ENCODE measurements around the gene ERC1.

The ERC1 gene

DNA sequence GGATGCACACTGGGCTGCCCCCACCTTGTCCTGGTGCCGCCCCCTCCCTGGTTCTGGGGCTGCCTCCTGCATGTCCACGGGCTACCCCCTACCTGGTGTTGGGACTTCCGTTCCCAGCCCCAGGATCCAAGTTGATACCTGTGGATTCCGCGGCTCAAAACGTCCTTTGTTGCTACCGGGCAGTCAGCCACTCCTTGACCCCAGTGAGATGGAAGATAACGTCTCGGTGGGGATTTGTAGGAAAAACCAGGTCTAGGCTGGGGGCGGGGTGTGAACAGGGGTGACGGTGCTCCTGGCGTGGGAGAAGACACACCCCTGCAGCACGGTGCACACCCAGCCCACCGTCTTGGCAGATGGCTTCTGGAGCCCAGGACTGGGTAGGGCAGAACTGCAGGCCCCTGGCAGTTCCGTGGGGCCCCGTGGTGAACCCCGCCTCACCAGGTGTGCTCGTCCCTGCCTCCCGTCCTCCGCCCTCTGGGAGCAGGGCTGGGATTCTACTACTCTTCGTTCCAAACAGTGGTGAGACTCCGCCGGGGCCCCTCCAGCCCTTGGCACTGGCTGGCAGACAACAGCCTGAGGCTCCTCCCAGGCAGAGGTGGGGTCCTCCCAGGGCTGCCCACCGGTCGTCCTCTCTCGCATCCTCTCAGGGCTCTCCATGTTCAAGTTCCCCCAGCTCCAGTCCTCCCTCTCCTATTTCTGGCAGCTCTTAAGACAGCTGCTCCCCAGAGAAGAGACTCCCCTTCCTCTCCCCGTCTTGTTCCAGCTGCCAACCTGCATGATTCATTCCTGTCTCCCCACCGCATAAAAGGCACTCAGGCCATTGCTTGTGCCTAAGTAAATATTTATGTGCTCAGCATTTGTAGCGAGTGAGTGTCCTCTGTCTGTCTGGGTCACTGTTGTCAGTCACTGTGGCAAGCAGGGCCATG, 527.8 kb downstream of the ERC1 start:
- no peak for DNase-seq

- DNase-seq: no peak
Measured at GRCh38 chr12:1519642-1520041, 528.6 kb downstream of the ERC1 start.

DNA sequence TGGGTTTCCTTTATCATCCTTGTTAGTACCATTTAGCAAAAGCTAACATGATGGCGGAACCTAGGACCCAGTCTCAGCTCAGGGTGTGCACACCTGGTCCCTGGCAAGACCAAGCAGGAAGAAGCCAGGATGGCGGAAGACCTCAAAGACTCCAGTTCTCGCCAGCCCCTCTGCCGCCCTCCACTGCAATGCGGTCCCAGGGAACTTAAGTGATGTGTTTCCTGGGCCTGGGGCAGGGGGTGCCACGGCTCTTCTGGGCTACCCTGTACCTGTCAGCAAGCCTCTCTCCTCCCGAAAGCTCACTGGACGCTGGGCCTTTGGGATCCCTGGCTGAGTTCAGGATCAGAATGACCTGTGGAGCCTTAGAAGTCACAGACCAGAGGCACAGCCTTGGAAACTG, 532.0 kb downstream of the ERC1 start:
- DNase-seq: no peak

GRCh38 chr12:1523558-1524050, 532.6 kb downstream of the ERC1 start:
- no peak for DNase-seq

DNA sequence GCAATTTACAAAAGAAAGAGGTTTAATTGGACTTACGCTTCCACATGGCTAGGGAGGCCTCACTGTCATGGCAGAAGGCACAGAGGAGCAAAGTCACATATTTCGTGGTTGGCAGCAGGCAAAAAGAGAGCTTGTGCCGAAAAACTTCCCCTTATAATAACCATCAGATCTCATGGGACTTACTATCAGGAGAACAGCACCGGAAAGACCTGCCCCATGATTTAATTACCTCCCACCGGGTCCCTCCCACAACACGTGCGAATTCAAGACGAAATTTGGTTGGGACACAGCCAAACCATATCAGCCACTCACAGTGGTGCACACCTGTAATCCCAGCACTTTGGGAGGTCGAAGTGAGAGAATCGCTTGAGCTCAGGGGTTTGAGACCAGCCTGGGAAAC, 534.8 kb downstream of the ERC1 start:
- DNase-seq: no peak

DNA sequence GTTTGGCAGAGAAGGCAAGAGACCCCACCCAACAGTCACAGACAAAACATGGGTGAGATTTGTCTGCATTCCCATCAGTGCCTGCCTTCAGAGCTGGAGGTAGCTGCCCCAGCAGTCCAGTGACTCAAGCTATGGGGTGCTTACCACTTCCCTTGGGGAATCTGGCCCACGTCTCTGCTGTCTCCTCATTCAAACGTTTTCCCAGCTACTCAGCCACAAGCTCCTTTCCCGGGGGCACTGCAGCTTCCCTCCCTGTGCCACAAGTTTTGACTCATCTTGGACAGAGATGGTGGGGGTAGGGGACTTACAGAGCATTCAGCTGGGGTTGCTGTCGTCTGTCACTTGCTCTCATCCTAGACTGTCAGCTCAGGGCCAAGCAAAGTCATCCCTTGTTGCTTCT, 536.8 kb downstream of the ERC1 start:
- DNase-seq: no peak

DNA sequence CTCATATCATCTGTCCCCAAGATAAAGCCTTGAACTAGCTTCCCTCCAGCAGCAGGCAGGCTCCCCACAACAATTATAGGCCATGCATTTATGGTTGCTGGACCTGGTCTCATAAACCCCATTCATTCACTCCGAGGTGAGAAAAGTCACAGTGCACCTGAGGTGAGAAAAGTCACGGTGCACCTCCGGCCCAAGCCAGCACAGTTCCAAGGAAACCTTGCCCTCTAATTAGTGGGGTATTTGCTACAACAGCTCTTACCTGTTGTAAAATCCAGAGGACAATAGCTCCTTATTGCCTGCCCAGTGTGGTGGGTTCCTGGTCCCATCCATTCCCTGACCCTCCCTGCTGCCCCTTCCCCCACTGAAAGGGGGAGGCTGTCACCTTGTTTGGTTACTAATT, 537.8 kb downstream of the ERC1 start:
- DNase-seq: no peak

GRCh38 chr12:1529228-1529861, 538.3 kb downstream of the ERC1 start:
- DNase-seq: no peak

- DNase-seq: no peak
Measured at GRCh38 chr12:1529862-1530591, 539.0 kb downstream of the ERC1 start.

- DNase-seq: no peak
Measured at GRCh38 chr12:1530592-1531152, 539.6 kb downstream of the ERC1 start.

DNA sequence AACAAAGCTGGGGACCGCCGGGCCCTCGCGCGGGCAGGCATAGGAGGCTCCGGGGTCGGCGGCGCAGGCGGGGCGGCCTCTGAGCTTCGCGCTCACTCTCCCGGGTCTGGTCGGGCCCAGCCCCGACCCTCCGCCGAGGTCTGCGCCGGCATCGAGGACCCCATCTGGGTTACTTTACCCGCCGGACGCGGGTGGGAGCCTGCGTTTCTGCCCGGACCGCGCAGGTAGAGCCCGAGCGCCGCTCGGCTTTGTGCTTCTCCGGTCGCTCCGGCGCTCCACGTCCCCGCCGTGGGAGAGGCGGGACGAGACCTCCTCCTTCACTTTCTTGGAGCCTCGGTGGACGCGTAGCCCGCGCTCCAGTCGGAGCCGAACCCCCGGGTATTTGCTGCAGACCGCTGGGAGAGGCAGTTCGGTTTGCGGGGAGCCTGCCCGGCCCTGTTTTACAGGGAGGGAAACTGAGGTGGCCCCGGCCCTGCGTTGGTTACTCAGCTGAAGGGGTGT, 540.2 kb downstream of the ERC1 start:
- no peak for DNase-seq

DNA sequence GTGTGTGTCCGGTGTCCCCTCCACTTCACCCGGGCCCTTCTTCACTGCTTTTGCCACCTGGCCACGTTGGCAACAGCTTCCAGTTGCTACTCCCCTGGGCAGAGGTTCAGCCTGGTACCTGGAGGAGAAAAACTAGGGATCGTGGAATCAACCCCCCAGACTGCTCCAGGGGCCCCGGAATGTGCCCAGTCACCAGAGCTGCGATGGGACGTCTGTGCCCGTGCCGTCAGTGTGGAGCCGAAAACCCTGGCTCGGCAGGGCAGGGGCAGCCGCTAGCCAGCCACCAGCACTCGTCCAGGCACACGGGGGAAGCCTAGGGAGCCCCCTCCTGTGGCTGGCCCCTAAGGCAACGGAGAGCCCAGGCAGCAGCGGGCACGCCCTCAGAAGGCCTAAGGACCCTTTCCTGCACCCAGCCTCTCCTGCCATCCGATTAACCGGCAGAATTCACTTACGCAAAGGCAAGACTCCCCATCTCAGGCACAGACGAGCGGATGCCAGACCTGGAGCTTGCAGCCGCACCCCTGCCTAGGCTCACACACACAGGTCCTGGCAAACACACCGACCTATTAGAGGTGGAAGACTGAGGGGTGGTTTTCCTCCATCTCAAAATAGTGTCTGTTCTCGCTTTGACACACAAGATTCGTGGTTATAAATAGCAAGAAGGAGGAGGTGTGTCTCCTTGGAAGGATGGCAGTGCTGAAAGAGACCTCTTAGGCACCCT, 540.8 kb downstream of the ERC1 start:
- DNase-seq: no peak

DNA sequence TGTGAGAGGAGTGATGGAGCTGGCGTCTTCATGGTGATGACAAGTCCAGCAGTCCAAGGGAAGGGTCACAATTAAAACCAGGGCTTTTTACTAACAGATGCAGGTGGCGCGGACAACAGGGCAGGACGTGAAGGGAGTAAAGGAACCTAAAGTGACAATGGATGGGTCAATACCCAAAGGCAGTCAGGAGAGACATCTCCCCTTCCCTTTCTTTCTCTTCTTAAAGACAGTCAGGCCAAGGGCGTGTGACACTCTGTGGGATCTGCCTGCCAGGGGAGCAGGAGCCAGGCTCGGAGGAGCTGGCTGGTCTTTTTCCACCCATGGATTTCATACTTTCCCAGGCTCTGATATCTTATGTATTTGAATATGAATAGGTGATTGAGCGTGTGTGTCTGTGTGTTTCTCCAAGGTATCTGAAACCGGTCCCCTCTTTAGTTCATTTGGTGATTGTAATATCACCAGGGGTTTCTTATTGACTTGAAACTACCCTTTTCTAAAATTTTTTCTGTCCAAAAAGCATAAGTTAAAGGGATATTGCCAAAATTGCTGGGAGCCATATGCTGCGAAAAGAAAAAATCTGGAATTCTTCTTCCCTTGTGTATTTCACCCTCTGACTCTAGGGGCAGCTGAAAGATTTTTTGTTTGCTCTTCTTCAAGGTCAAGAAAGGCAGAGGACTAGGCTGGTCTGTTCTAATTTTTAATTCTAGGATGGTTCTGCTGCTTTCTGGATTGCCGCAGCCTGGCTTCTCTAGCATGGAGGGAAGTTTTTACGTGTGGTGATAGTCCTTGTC, 541.5 kb downstream of the ERC1 start:
- no peak for DNase-seq

- DNase-seq: no peak
Measured at GRCh38 chr12:1533205-1533601, 542.2 kb downstream of the ERC1 start.

GRCh38 chr12:1533602-1534304, 542.7 kb downstream of the ERC1 start:
- no peak for DNase-seq

GRCh38 chr12:1534748-1535147, 543.7 kb downstream of the ERC1 start:
- DNase-seq: no peak

DNA sequence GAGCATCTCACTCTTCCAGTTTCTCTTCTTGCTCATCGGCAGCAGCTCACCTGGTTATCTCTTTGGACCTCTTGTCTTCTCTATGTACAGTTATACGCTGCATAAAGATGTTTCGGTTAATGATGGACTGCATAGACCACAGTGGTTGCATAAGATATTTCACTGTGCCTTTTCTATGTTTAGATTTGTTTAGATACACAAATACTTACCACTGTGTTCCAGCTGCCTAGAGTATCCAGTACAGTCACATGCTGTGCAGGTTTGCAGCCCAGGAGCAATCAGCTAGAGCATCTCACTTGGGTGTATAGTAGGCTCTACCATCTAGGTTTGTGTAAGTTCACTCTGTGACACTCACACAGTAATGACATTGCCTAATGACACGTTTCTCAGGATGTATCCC, 545.8 kb downstream of the ERC1 start:
- DNase-seq: no peak

- no peak for DNase-seq
Measured at GRCh38 chr12:1539135-1539534, 548.1 kb downstream of the ERC1 start.

DNA sequence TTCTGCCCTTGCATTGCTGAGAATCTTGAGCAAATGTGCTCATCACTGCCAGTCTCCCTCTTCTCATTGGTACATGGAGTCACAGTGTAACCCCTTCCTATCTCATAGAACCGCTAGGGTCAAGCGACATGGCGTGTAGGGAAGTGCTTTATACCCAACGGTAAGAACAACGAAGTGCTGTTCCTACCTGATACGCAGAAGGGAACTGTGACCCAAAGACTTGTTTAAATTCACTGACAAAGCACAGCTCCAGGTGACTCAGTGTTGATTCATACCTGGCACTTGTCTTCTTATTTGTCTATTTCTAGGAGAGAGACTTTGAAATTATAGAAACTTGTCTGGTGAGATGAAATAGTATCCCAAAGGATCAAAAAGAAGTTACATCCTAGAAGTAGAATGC, 549.7 kb downstream of the ERC1 start:
- no peak for DNase-seq

DNA sequence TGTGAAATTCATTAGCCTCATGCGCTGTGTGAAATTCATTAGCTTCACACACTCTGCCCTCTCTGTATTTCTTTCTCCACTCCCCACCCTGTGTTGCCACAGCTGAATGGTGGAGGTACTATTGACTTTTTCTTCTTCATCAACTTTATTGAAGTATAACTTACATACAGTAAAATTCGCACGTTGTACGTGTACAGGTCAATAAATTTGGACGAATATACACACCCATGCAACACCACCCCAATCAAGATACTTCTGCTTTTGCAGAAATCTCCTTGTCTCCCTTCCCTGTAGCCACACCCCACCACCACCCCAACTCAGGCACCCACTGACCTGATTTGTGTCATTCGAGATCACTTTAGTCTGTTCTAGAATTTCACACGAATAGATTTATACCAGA, 551.6 kb downstream of the ERC1 start:
- DNase-seq: no peak

All from C1 segment of cervical spinal cord (tissue), 14 donors.